ENCODE results near the gene TMEM156. TPM values are rescaled to one million over a fixed set of nuclear protein-coding genes. Genes with fewer than 3 reads are reported as not detected.

The TMEM156 gene
- total and polyA plus RNA-seq, 2 of the 4 experiments (the other 2 are of a cell fraction): 0.53 to 0.54 TPM

DNA sequence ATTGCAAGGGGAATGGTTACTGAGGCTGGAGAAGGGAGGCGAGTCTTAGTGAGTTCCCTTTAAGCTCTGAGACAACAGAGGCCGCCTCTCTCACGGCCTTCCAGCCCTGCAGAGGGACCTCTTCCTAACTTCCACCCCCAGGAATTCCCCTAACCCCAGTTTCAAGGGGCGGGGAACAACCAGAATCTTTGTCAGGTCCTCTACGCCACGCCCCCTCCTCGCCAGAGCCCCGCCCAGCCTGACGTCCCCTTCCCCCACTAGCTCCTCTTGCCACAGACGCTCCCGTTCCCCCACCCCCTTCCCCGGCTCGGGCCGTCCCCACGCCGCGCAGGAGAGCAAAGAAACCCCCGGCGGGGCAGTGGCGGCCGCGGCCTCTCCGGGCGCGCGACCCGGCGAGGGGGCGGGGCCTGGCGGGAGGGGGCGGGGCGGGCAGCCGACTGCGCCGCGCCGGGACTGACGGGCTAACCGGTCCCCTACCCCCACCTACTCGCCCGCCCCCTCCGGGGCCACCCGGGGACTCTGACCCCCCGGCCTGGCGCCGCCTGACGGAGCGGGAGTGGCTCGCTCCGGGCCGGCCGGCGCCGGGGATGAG lies 12.3 kb upstream of the TMEM156 start:
- peak overlapping the region; percentile 39; the same call in 2 of the 3 replicates for H2BK15ac ChIP-seq (ENCODE audit: low read depth, low read length)
- H3K4ac ChIP-seq (ENCODE audit: low read depth, low read length): peak overlapping the region; percentile 95
- peak overlapping the region; percentile 29 for H2AK9ac ChIP-seq (replicated peaks; ENCODE audit: low read depth, low read length, poor library complexity)
- H3K56ac ChIP-seq (ENCODE audit: extremely low read depth, insufficient read depth, low read length): peak overlapping the region; percentile 97
- intact Hi-C loops (cut with micrococcal nuclease): loop anchor here (1.0 kb wide), 1 partner anchor 96 kb away; no protein-coding TSS in a partner anchor
- peak overlapping the region; percentile 73 for H3K9ac ChIP-seq (ENCODE audit: low read depth, low read length)
- peak overlapping the region; percentile 96 for H2BK5ac ChIP-seq (ENCODE audit: low read depth, low read length, poor library complexity, severe bottlenecking)
- ChIA-PET CTCF (interaction anchor here (1.0 kb wide), 1 partner anchor 86 kb away, joined by 3 read pairs; no protein-coding TSS in a partner anchor), POLR2A (ENCODE audit: unreplicated experiment) (interaction anchor here (0.9 to 1.7 kb wide), 4 partner anchors 65 to 97 kb away, joined by 3 to 5 read pairs (median 4); no protein-coding TSS in a partner anchor)
- peak overlapping the region; percentile 93 for H4K91ac ChIP-seq (ENCODE audit: insufficient read depth, low read depth, low read length)
- peak overlapping the region; percentile 98 for H3K27ac ChIP-seq (ENCODE audit: insufficient read depth, low read length)
- no peaks in the 10 kb centered on the region for H3K27me3 ChIP-seq (ENCODE audit: control insufficient read depth, insufficient read depth, low read length)
- H2BK120ac ChIP-seq (ENCODE audit: low read depth, low read length): peak overlapping the region; percentile 98
- peaks cover 20% of the 10 kb centered on the region for H3K4me1 ChIP-seq (ENCODE audit: control insufficient read depth, insufficient read depth, low read length)
- H3K23ac ChIP-seq (ENCODE audit: low read depth, low read length): peak overlapping the region; percentile 88
- H3K79me1 ChIP-seq (ENCODE audit: low read depth in 1 of 2, low read length in 2 of 2): peaks cover 5 to 22% of the 10 kb centered on the region in 2 experiments; a peak in 3 of 4 replicates
- peak overlapping the region; percentile 94 for H2BK20ac ChIP-seq (ENCODE audit: low read depth, low read length)
- peaks cover 3% of the 10 kb centered on the region for H3K36me3 ChIP-seq (ENCODE audit: control insufficient read depth, insufficient read depth, low read length)
- peak overlapping the region; percentile 21 for H3K18ac ChIP-seq (ENCODE audit: low read depth, low read length)
- H3K14ac ChIP-seq (replicated peaks; ENCODE audit: low read depth, low read length): peak overlapping the region; percentile 97
- BruUV-seq (replicated peaks): no TSS peak
- ATAC-seq (ENCODE audit: low read depth) (peak; percentile 82), DNase-seq (peak; percentile 93)
- H4K8ac ChIP-seq (ENCODE audit: low read depth in 2 of 2, low read length in 2 of 2): peak overlapping the region; percentile 79 to 94
- H2AK5ac ChIP-seq (ENCODE audit: low read depth, low read length): peak overlapping the region; percentile 90
- peaks cover 18% of the 10 kb centered on the region for H4K20me1 ChIP-seq (ENCODE audit: insufficient read depth, low read length)
- H3K9me1 ChIP-seq (ENCODE audit: insufficient read depth, low read length): peaks cover 7% of the 10 kb centered on the region
- H3K4me2 ChIP-seq (ENCODE audit: low read depth, low read length): peak overlapping the region; percentile 41
- peak overlapping the region; percentile 93 for H3K4me3 ChIP-seq (ENCODE audit: insufficient read depth, low read depth, low read length)
- 0% methylated on average over 17 of the region's 54 CpGs; no CpG with 5 or more reads in 1 of the 2 experiments for WGBS, 2 experiments (ENCODE audit: extremely low coverage in 2 of 2, insufficient read length in 1 of 2)
- dilution Hi-C loops (cut with HindIII; ENCODE audit: low sequenced_read_pairs, unreplicated experiment): no loop called here
- TF ChIP-seq FOS (IDR thresholded peaks at IDR 0.05; ENCODE audit: low read depth, low read length) (no peak), RFX5 (IDR thresholded peaks at IDR 0.05; ENCODE audit: low read depth, low read length) (no peak), MXI1 (IDR thresholded peaks at IDR 0.05; ENCODE audit: borderline replicate concordance, low read depth, low read length) (no peak), CHD1 (IDR thresholded peaks at IDR 0.05; ENCODE audit: low read depth, low read length) (no peak), MAZ (IDR thresholded peaks at IDR 0.05; ENCODE audit: borderline replicate concordance, low read depth, low read length) (peak; percentile 58; the same call in 1 of the 2 replicates), CEBPB (IDR thresholded peaks at IDR 0.05; ENCODE audit: low read depth, low read length) (no peak), BHLHE40 (IDR thresholded peaks at IDR 0.05; ENCODE audit: low read depth, low read length) (no peak), NFE2L2 (IDR thresholded peaks at IDR 0.05; ENCODE audit: low read depth, low read length) (no peak), POLR2A (IDR thresholded peaks at IDR 0.05; ENCODE audit: low read depth, low read length) (0 out of 2 replicates have a peak, but pooled peaks have one; percentile 48), RCOR1 (IDR thresholded peaks at IDR 0.05; ENCODE audit: insufficient replicate concordance, low read length) (no peak)
- TF ChIP-seq, protein P1, sequence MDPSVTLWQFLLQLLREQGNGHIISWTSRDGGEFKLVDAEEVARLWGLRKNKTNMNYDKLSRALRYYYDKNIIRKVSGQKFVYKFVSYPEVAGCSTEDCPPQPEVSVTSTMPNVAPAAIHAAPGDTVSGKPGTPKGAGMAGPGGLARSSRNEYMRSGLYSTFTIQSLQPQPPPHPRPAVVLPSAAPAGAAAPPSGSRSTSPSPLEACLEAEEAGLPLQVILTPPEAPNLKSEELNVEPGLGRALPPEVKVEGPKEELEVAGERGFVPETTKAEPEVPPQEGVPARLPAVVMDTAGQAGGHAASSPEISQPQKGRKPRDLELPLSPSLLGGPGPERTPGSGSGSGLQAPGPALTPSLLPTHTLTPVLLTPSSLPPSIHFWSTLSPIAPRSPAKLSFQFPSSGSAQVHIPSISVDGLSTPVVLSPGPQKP (IDR thresholded peaks at IDR 0.05; ENCODE audit: borderline replicate concordance, low read depth, low read length): no peak
- TF ChIP-seq, protein P2, sequence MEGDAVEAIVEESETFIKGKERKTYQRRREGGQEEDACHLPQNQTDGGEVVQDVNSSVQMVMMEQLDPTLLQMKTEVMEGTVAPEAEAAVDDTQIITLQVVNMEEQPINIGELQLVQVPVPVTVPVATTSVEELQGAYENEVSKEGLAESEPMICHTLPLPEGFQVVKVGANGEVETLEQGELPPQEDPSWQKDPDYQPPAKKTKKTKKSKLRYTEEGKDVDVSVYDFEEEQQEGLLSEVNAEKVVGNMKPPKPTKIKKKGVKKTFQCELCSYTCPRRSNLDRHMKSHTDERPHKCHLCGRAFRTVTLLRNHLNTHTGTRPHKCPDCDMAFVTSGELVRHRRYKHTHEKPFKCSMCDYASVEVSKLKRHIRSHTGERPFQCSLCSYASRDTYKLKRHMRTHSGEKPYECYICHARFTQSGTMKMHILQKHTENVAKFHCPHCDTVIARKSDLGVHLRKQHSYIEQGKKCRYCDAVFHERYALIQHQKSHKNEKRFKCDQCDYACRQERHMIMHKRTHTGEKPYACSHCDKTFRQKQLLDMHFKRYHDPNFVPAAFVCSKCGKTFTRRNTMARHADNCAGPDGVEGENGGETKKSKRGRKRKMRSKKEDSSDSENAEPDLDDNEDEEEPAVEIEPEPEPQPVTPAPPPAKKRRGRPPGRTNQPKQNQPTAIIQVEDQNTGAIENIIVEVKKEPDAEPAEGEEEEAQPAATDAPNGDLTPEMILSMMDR (conservative IDR thresholded peaks at IDR 0.05; ENCODE audit: low read depth, low read length): no peak
- TF ChIP-seq, protein P3, sequence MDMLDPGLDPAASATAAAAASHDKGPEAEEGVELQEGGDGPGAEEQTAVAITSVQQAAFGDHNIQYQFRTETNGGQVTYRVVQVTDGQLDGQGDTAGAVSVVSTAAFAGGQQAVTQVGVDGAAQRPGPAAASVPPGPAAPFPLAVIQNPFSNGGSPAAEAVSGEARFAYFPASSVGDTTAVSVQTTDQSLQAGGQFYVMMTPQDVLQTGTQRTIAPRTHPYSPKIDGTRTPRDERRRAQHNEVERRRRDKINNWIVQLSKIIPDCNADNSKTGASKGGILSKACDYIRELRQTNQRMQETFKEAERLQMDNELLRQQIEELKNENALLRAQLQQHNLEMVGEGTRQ (IDR thresholded peaks at IDR 0.05; ENCODE audit: low read depth, low read length): no peak
- in situ Hi-C loops (cut with MboI; ENCODE audit: low sequenced_read_pairs): no loop called here
- peak overlapping the region; percentile 88 for H2AFZ ChIP-seq (replicated peaks; ENCODE audit: low read length, poor library complexity)
- H3K9me3 ChIP-seq (ENCODE audit: control insufficient read depth, insufficient read depth, low read length): no peaks in the 10 kb centered on the region
- H4K5ac ChIP-seq (ENCODE audit: low read depth, low read length): peak overlapping the region; percentile 5; the same call in 1 of the 2 replicates

Data from IMR-90 (cell line).